ENCODE data around the gene NDST1. TPM values are rescaled to one million over a fixed set of nuclear protein-coding genes. Genes with fewer than 3 reads are reported as not detected.

NDST1 gene
- total RNA-seq, 1 experiment from 2014 or later: 33.1 TPM

GRCh38 chr5:150465927-150466326 lies 42.0 kb upstream of the NDST1 start (continued):
- TF ChIP-seq ATF3 (IDR thresholded peaks at IDR 0.05) (no peak), CBX3 (IDR thresholded peaks at IDR 0.05; ENCODE audit: low read depth) (no peak)

GRCh38 chr5:150468206-150468605 lies 39.7 kb upstream of the NDST1 start:
- no peaks in the 10 kb centered on the region for H4K20me1 ChIP-seq (ENCODE audit: insufficient read depth)
- H3K36me3 ChIP-seq (ENCODE audit: control insufficient read depth in 1 of 2, insufficient read depth in 2 of 2, low read length in 2 of 2): no peaks in the 10 kb centered on the region
- H3K27ac ChIP-seq (ENCODE audit: low read depth, low read length): no peak overlapping the region
- ChIA-PET RAD21 (ENCODE audit: low non-redundant PET in 1 of 2, low total read pairs in 2 of 2, uncharacterized antibody in 2 of 2, unreplicated experiment in 2 of 2) (no interaction called here), CTCF (no interaction called here), POLR2A (no interaction called here)
- ATAC-seq: no peak
- H3K4me1 ChIP-seq (ENCODE audit: control insufficient read depth in 1 of 2, insufficient read depth in 2 of 2, low read length in 2 of 2): peaks cover 9 to 20% of the 10 kb centered on the region in 2 experiments
- no peak overlapping the region for H3K4me3 ChIP-seq (replicated peaks in 1 of 2; ENCODE audit: low read depth in 1 of 2, low read length in 2 of 2)
- no peak overlapping the region for H2AFZ ChIP-seq (ENCODE audit: low read depth, low read length, poor library complexity, severe bottlenecking)
- no TSS peak for BruUV-seq (replicated peaks)
- no peaks in the 10 kb centered on the region for H3K9me3 ChIP-seq (ENCODE audit: control insufficient read depth in 1 of 2, insufficient read depth in 1 of 2, low read depth in 1 of 2, low read length in 2 of 2)
- TF ChIP-seq SIN3A (IDR thresholded peaks at IDR 0.05; ENCODE audit: low read depth): no peak
- TF ChIP-seq ZNF274 (IDR thresholded peaks at IDR 0.05; ENCODE audit: low read depth, low read length): no peak
- no peak for TF ChIP-seq REST (IDR thresholded peaks at IDR 0.05; ENCODE audit: low read depth)
- no peak for TF ChIP-seq CBX3 (IDR thresholded peaks at IDR 0.05; ENCODE audit: low read depth)
- no peak for TF ChIP-seq CEBPB (IDR thresholded peaks at IDR 0.05; ENCODE audit: low read depth)
- H3K9me2 ChIP-seq (ENCODE audit: insufficient read depth): no peaks in the 10 kb centered on the region
- no peak for DNase-seq (ENCODE audit: low read depth, low spot score)
- no peaks in the 10 kb centered on the region for H3K27me3 ChIP-seq (ENCODE audit: insufficient read depth, low read length)
- intact Hi-C loops (cut with micrococcal nuclease): no loop called here
- no peaks in the 10 kb centered on the region for H3K79me2 ChIP-seq (ENCODE audit: insufficient read depth, low read length)
- H3K4me2 ChIP-seq (ENCODE audit: low read length): no peak overlapping the region
- H3K9ac ChIP-seq (ENCODE audit: low read length): no peak overlapping the region
